Measurements from ENCODE around the gene LIMK2.
A peak's percentile ranks its signal among the peaks of the same experiment; 100 is the strongest.
"Not testable (repeated sequence)": the region's sequence is repeated elsewhere in the genome, so short reads cannot be mapped to it uniquely, and the experiment has no call there.

LIMK2 gene

DNA sequence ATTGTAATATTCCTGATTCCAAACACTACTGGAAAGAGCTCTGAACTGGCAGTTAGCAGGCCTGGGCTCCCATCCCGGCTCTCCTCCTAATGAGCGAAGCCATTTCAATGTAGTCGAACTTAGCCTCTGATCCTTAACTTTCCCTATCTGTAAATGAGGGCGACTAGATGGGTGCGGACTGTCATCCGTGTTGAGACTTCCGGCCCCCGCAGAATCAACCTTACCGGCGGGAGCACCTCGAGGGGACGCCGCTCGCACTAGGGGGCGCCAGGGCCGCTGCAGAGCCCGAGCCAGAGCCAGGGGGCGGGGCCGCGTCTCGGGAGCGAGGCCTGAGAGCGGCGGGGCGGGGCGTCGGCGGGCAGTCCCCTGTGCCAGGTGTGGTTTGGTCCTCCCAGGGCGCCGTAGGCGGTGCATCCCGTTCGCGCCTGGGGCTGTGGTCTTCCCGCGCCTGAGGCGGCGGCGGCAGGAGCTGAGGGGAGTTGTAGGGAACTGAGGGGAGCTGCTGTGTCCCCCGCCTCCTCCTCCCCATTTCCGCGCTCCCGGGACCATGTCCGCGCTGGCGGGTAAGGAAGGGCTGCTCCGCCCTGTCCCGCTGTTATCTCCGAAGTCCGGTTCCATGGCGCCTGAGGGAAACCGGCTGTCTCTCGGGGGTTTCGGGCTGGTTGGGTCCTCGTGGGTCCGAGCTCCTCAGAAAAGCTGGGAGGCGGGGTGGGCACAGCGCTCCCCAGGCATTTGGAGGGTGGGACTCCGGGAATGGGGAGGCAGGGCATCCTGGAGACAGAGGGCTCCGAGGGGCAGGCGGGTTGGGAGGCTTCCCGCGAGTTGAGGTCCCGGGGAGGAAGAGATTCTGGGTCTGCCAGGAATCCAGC, at the start of gene LIMK2:
Gene LIMK2, plus strand, starts transcription at position 437 of the 869 bp plus-strand sequence. Its CDS starts 111 bp downstream, at position 548.
- DNase-seq: peak; percentile 52

DNA sequence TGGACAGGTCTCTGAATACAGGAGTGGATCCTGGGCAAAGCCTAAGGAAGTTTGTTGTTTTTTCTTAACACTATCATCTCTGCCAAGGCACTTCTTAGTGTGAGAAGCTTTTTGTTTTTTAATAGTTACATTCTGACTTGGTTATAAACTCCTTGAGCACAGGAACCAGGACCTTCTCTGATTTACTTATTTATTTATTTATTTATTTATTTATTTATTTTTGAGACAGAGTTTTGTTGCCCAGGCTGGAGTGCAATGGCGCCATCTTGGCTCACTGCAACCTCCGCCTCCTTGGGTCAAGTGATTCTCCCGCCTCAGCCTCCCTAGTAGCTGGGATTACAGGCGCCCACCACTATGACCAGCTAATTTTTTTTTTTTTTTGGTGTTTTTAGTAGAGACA, 41.1 kb upstream of the LIMK2 start:
- DNase-seq: no peak

DNA sequence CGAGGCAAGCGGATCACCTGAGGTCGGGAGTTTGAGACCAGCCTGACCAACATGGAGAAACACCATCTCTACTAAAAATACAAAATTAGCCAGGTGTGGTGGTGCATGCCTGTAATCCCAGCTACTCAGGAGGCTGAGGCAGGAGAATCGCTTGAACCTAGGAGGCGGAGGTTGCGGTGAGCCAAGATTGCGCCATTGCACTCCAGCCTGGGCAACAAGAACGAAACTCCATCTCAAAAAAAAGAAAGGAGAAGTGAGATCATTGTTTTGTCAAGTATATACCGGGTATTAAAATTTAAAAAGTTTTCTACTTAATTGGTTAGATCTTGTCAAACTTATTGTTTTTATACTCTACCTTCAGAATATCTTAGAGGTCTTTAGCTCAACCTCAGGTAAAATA, 40.4 kb upstream of the LIMK2 start:
- DNase-seq: not testable (repeated sequence)

DNA sequence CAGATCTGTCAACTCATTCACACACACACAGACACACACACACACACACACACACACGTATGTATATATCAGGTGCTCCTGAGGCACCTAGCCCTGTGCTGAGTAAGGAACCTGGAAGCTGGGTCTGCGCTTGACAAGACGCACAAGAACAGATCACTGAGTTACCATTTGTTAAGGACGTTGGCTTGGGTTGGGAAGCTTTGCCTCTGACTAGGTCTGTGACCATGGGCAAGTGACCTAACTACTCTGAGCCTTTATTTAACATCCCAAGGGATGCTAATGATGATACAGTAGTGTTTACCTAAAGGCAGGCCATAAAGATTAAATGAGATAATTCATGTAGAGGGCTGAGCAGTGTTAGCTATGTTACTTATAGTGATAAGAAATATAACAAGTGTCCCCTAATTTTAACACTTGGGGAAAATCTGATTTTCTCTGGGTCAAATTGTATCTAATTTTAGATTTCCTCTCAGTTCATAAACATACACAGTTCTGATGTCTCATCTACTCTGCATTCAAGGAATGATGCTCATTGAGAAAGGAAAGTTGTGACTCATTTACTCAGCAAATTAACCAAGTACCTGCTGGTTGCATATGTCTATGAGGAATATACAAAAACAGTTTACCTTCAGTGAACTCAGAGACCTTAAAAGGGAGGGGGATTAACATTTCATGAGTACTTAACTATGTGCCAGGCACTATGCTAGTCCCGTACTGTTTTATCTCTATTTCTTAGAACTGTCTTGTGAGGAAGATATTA, 38.5 kb upstream of the LIMK2 start:
- no peak for DNase-seq

DNA sequence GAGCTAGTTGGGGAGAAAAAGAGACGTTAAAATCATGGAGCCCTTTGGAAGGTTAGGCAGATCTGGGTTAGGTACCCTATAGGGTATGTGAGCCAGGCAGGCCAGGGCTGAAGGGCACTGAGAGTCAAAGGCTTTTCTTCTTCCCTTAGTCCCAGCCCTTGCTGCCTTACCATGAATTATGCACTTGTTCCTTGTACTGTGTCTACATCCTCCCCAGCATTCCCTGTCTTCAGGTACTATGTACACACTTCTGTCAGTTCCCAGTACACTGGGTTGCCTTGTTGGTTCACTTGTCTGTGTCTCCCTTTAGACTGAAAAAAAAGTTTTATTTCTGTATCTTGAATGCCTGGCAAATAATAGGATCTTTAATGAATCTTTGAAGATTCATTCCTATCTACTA, 35.2 kb upstream of the LIMK2 start:
- no peak for DNase-seq

DNA sequence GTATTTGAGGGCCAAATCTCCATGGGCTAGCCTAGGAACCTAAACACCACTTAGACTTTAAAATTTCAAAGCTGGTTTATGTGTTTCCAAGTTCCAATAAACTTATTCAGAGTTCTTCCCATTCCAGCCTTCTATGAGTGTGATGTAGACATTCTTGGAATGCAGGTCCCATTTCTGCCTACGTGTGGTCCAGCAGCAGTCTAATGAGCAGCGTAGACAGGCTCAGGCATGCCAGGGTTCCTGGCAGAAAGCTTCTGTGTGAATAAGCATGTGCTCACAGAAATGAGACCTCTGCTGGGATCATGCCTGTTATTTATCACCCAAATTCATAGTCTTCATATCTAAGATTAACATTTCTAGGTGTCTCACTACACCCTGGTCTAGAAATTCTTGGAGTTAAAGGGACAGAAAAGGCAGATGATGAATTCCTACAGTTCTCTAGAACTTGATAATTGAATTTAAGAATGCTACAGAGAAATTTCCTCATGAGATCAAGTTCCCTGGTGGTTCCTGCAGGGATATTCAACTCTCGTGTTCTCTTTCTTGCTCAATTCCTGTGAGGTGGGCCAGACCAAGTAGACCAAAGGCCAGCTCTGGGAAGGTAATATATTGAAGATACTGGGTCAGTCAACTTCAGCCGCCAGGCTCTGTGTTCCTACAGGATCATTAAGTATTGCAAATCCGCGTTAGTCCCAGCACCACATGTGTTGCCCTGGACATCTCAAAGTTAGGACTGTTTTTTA, 34.5 kb upstream of the LIMK2 start:
- no peak for DNase-seq

DNA sequence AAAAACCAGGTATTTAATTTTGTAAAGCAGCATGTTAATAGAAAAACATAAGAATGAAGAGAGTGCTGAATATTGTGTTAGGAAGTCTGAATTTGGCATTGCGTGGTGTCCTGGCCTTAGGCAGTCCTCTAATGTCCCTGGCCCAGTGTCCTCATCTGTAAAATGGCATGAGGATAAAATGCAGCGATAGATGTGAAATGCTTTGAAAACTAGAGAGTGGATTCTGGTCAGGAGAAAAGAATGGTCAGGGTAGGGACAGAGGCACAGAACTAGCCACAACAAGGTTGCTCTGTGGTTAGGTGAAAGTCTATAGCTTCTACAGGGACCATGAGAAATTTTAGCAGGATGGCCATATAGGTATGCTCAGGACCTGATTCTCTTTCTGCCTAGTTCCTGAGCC, 33.2 kb upstream of the LIMK2 start:
- no peak for DNase-seq

DNA sequence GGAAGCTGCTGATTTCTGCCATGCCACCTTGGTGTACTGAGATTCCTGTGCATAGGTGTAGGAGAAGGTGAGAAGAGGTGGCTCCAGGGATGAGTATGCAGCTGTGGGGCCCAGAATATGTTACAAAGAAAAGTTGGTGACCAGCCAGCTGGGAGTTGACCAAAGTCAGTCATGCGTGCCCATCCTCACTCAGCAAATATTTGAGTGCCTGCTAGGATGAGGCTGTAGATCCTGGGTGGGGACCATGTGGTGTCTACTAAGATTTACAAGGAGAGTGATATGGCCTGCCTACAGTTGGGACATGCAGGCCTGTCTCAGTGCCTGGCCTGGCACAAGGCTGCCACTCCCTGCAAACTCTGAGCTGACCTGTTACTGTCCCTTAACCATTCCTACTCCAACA, 32.8 kb upstream of the LIMK2 start:
- DNase-seq: no peak

DNA sequence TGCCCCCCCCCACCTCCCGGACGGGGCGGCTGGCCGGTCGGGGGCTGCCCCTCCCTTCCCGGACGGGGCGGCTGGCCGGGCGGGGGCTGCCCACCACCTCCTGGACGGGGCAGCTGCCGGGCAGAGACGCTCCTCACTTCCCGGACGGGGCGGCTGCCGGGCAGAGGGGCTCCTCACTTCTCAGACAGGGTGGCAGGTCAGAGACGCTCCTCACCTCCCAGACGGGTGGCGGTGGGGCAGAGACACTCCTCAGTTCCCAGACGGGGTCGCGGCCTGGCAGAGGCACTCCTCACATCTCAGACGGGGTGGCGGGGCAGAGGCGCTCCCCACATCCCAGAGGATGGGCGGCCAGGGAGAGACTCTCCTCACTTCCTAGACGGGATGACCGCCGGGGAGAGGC, 28.1 kb upstream of the LIMK2 start:
- no peak for DNase-seq

DNA sequence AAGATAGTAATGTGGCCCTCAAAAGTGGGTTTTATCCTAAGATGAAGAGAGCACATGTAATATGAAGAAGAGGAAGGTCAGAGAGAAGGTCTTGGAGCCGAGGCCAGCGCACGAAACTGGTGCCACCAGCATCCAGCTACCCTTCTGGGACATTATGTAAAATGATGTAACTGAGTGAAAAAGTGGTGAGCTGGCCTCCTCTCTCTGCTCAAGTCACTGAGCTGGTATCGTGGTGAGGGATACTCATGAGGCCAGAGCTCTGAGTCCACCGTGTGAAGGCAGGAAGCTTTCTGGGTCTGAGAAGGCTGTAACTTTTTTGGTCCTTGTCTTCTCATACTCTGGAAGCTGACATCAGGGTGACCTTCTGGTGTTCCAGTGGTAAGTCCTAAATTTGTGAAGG, 27.0 kb upstream of the LIMK2 start:
- DNase-seq: no peak

DNA sequence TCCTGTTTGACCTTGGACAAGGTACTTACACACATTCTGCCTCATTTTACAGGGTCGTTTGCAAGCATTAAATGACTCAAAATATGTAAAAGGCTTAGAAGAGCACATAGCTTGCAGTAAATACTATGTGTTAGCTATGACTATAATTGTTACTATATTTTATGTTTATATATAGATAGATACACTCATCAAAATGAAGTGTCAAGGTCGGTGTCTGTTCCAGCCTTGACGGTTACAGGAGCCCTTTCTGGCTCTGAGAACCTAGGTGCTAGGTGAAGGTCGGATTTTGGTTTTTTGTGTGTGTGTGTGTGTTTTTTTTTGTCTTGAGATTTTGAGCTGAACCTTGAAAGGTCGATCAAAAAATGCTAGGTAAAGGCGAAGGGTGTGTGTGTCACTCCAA, 24.5 kb upstream of the LIMK2 start:
- no peak for DNase-seq

DNA sequence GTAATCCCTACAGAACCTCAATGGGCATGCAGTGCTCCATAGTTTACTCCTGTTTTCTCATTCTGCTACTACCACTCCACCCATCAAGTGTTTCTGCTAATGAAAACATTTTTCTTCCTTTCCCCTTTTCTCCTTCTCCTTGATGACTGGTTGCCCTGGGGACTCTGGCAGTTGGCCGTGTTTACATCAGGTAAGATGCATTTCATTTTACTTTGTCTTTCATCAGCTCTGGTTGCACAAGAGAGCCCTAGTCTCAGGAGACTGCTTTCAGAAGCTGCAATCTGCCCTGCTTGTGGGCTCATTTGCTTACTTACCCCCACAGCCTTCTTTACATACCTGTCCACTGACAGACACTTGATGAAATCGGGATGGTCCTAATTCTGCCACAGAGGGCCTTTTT, 19.6 kb upstream of the LIMK2 start:
- DNase-seq: no peak

DNA sequence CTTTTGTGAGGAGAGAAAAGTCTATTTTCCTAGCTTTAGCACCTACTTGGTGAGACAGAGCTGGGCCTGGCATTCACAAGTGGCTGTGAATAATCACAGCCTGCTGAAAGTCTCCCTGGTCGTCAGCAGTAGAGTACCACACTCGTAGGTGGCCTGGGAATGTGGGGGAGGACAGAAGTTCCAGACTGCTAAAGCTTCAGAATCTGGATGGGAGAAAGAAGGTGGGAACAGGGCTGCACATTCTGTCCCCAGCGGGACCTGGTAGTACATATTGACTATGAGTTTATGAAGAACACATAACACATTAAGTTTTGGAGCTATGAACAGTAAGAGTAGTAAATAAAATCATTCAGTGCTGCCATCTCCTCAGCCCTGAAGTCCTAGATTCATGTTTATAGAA, 19.0 kb upstream of the LIMK2 start:
- DNase-seq: no peak

DNA sequence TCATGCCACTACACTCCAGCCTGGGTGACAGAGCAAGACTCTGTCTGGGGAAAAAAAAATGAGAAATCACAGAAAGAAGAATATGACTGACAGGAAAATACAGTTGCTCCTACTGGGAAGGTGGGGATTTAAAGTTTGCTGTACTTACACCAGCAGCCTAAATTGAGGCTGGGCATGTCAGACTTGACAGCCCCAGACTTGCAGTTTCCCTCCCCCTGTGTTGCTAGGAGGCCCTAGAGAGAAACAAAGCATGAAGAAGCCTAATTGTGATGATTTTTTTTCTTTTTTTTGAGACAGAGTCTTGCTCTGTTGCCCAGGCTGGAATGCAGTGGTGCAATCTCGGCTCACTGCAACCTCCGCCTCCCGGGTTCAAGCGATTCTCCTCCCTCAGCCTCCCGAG, 17.4 kb upstream of the LIMK2 start:
- DNase-seq: not testable (repeated sequence)

DNA sequence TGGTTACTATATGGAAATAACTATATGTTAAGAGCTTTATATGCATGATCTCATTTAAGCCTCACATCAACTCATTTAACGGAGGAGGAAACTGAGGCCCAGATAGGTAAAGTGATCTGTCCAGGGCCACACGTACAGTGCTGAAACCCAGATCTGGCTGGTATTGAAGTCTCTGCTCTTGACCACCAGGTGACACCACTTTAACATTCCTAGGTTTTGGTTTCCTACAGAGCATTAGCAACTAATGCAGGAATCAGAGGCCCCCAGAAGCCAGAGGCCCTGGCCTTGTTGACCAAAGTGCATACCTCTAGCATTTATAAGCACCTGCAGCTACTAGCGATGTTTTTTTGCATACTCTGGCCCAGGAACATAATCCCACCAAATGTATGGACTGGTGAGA, 12.9 kb upstream of the LIMK2 start:
- no peak for DNase-seq

DNA sequence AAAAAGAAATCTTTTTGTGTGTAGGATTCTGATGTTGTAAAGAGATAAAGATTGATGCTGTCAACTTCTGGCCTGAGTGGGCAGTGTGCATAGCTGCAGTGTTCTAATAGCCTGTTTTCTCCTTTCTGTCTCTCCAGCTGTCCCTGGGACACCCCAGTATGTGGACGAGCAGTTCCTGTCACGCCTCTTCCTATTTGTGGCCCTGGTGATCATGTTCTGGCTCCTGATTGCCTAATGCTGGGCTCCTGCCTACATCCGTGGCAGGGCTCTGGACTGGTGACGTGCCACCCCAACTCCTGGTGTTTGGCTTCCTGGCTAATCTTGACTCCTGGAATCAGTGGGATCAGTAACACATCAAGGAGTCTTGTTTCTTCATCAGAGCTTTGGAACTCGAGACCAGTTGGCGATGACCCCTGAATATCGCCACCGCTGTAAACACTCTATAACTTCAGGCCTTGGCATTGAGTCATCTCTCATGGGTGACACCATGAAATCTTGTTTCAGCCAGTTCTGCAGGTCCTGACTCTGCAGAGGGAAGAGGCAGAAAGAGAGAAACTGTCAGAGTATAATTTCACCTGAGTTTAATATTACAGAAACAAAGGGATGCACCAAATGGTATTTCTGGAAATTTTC, 7.6 kb upstream of the LIMK2 start:
- not testable (repeated sequence) for DNase-seq

DNA sequence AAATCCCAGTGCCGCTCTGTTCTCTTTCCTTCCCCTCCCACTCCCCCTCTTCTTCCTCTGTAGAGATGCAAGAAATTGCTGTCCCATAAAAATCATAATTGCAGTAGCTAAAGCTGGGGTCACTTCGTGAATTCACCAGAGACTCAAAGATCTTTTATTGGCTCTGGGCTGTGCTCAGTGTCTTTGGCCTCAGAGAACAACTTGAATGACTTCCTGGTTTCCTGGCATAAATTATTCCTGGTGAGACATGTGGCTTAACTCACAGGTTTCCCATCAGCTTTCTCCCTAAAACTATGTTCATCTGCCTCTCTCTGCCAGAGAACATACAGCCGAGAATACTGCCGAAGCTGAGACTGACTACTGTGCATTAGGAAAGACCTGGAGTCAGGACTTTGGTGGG, 7.0 kb upstream of the LIMK2 start:
- not testable (repeated sequence) for DNase-seq

DNA sequence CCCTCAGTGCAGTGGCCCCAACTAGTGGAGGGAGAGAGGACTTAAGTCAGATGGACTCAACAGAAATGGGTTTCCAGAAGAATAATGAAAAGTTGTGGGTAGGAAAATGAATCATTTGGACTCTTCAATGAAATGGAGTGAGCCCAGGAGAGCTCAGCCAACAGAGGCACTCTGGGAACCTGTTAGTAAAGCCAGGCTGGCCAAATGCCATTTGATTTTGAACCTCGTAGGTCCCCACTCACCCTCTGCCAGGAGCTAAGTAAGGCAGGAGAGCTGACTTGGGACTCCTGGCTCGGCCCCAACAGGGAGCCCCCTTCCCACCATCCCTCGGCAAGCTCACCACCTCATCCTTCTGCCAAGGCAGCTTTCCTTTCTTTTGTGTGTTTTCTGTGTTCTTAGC, 5.6 kb upstream of the LIMK2 start:
- DNase-seq: not testable (repeated sequence)

DNA sequence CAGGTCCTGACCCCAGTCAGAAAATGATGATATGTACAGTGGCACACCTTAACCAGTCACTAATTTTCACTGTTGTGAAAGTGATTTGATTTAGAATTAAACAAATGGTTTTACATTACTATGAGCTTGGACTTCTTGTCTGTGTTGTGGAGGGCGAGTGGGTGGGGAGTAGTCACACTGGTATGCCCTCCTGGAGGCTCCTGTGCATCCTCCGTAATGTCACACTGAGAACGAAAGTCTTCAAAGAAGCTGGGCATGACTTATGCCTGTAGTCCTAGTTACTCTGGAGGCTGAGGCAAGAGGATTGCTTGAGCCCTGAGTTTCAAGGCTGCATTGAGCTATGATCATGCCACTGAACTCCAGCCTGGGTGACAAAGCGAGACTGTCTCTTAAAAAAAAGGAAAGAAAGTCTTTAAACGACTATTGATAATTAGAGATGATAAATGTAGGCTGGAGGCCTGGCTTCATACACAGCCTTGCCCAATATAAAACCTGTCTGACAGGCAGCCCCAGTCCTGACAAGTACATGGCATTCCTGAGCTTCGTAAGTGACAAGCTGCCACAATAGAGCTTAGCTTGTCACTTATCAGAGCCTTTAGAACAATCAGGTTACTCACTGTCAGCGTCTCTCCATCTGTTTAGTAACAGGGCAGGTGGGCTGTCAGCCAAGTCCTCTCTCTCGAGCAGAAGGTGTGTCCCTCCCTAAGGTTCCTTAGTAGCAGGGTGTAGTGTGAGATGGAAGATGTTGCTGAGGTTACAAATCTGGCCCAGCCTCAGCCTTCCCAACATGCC, 5.0 kb upstream of the LIMK2 start:
- DNase-seq: peak; percentile 25

DNA sequence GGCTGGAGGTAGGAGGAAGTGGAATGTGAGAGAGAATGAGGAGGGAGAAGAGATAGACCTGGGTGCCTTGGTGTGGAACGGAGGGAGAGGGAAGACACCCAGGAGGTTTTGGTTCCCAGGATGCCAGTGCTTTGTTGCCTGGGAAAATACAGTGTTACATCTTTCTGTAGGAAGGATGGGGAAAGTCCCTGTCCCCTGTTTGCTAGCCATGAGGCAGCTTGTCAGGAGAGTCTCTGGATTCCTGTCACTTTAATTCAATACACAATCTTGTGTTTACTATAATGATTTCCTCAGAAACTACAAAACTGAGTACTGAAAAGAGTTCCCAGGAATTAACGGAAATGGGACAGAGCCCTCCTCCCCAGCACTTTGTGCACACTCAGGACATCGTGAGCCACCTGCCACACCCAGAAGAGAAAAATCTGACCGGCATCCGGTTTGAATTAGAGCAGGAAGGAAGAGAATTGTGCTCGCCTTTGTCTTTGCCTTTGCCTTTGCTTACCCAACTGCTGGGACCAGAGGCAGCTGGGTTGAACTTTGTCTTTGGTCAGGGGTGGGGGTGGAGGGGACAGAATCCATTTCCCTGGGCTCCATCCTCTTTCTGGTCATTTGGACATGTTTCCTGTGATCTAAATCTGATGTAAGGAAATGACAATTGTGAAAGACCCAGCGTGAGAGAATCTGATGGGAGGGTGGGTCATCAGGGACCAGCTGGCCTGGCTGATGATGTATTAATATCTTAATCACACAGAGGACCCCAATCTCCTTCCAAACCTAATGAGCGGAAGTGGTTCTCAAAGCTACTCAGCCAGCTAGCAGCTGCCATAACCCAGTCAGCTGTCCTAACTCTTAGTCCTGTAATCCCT, 1.3 kb upstream of the LIMK2 start:
- no peak for DNase-seq

DNA sequence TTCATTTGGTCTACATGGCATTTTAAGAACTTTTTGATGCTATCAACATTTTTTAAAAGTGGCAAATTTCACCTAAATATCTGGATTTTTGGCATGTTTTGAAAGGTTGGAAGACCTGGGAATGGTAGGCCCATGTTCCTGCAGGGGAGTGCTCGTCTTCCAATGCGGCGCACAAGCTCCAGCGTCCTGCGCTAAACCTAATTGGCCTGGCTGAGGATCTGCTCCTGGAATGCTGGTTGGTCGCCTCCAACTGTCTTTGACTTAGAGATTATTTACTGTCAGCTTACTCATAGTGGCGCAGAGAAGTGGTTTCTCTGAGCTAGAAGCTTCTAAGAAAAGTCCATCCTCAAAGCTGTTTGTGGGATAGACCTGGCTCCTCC, 626 bp upstream of the LIMK2 start:
- no peak for DNase-seq
